Measurements from ENCODE around the gene MAIP1. TPM values are rescaled to one million over a fixed set of nuclear protein-coding genes. Genes with fewer than 3 reads are reported as not detected.

Gene MAIP1
- total and polyA plus RNA-seq, 9 of the 15 experiments (the other 6 are each of a cell fraction or from before 2014, with no cell fraction given) = 3.6 to 30.0 (median 24.5) TPM

DNA sequence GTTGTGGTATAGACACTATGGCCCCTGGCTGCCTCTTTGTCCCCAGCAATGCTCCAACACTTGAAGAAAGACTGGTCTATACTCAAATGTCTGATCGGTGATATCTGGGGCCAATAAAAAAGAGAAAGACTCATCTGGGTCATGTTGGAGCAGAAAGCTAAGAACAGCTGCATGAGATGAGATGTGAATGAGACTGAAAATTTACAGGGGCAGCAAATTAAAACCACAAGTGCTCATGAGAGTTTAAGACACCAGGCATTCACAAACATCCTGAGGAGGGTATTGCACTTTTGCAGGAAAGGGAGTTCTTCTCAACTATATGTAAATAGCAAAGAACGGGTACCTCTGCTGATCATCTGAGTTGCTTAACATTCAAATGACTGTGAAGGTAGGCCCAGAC lies 36.3 kb downstream of the MAIP1 start (continued):
- TF ChIP-seq, protein P1, sequence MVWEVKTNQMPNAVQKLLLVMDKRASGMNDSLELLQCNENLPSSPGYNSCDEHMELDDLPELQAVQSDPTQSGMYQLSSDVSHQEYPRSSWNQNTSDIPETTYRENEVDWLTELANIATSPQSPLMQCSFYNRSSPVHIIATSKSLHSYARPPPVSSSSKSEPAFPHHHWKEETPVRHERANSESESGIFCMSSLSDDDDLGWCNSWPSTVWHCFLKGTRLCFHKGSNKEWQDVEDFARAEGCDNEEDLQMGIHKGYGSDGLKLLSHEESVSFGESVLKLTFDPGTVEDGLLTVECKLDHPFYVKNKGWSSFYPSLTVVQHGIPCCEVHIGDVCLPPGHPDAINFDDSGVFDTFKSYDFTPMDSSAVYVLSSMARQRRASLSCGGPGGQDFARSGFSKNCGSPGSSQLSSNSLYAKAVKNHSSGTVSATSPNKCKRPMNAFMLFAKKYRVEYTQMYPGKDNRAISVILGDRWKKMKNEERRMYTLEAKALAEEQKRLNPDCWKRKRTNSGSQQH (CRISPR knock-in tag; IDR thresholded peaks at IDR 0.05) = no peak
- TF ChIP-seq IRF2 (CRISPR knock-in tag; IDR thresholded peaks at IDR 0.05) = no peak
- TF ChIP-seq ZNF324 (CRISPR knock-in tag; IDR thresholded peaks at IDR 0.05) = no peak

DNA sequence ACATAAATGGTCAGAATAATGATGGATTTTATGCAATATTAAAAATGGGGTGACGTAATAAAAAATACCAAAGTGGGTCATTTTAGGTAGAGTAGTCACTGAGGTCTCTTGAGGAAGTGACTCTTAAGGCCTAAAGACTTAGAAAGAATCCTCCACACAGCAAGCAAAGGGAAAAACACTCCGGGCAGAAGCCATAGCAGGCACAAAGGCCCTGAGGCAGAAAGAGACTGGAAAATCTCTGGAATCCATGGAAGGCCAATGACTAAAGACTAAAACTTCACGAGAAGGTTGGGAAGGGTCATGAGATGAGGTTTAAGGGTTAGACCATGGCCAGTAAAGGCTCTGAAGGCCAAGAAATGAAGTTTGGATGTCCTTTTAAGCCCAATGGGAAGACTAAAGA lies 36.9 kb downstream of the MAIP1 start:
- ChIA-PET CTCF (ENCODE audit: low intra/inter-chr PET ratio) (no interaction called here), POLR2A (no interaction called here)
- no peak for FAIRE-seq
- Histone ChIP-seq H3K4me3 (no peak overlapping the region), H3K4me2 (ENCODE audit: insufficient read depth, low read length) (no peak overlapping the region), H4K20me1 (replicated peaks; ENCODE audit: control insufficient read depth, insufficient read depth, low read length) (no peaks in the 10 kb centered on the region; the same call in 1 of the 2 replicates), H2AFZ (ENCODE audit: low read depth, low read length) (no peak overlapping the region), H3K36me3 (ENCODE audit: control insufficient read depth, insufficient read depth, low read length) (no peaks in the 10 kb centered on the region), H3K9me1 (ENCODE audit: control insufficient read depth, insufficient read depth, low read length) (no peaks in the 10 kb centered on the region), H3K4me1 (replicated peaks in 1 of 2; ENCODE audit: control insufficient read depth in 2 of 2, insufficient read depth in 2 of 2, low read length in 2 of 2) (peaks cover 0 to 8% of the 10 kb centered on the region in 2 experiments; a peak in 2 of 5 replicates), H3K79me2 (ENCODE audit: control insufficient read depth, insufficient read depth, low read length) (no peaks in the 10 kb centered on the region), H3K9me3 (replicated peaks; ENCODE audit: control insufficient read depth, insufficient read depth, low read depth, low read length) (no peaks in the 10 kb centered on the region), H3K27ac (ENCODE audit: extremely low read depth, low read depth, low read length) (no peak overlapping the region), H3K9ac (ENCODE audit: insufficient read depth in 1 of 2, low read depth in 2 of 2, low read length in 2 of 2) (no peak overlapping the region), H3K27me3 (ENCODE audit: control insufficient read depth in 2 of 2, insufficient read depth in 2 of 2, low read length in 2 of 2) (no peaks in the 10 kb centered on the region)
- in situ Hi-C loops (cut with MboI) = no loop called here
- intact Hi-C loops (cut with micrococcal nuclease) = no loop called here
- BruUV-seq (replicated peaks) = no TSS peak
- ATAC-seq = no peak
- no peak for DNase-seq (ENCODE audit: extremely low read depth in 1 of 4, low spot score in 3 of 4)
- WGBS (ENCODE audit: insufficient coverage, low coverage, missing lambda C conversion rate) = 46% methylated on average over 3 of the region's 3 CpGs
- TF ChIP-seq, protein P2, sequence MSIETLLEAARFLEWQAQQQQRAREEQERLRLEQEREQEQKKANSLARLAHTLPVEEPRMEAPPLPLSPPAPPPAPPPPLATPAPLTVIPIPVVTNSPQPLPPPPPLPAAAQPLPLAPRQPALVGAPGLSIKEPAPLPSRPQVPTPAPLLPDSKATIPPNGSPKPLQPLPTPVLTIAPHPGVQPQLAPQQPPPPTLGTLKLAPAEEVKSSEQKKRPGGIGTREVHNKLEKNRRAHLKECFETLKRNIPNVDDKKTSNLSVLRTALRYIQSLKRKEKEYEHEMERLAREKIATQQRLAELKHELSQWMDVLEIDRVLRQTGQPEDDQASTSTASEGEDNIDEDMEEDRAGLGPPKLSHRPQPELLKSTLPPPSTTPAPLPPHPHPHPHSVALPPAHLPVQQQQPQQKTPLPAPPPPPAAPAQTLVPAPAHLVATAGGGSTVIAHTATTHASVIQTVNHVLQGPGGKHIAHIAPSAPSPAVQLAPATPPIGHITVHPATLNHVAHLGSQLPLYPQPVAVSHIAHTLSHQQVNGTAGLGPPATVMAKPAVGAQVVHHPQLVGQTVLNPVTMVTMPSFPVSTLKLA (conservative IDR thresholded peaks at IDR 0.05) = no peak
- TF ChIP-seq MEIS2 (IDR thresholded peaks at IDR 0.05; ENCODE audit: partially characterized antibody) (no peak), DIDO1 (tag; IDR thresholded peaks at IDR 0.05; ENCODE audit: low read depth) (no peak), HOMEZ (CRISPR knock-in tag; IDR thresholded peaks at IDR 0.05) (no peak), SOX6 (IDR thresholded peaks at IDR 0.05) (no peak), ETV5 (CRISPR knock-in tag; IDR thresholded peaks at IDR 0.05; ENCODE audit: low read depth) (no peak), BDP1 (IDR thresholded peaks at IDR 0.05; ENCODE audit: insufficient read depth, insufficient read length) (no peak), PTRF (tag; IDR thresholded peaks at IDR 0.05) (no peak), THRAP3 (IDR thresholded peaks at IDR 0.05; ENCODE audit: borderline replicate concordance) (no peak), THRB (CRISPR knock-in tag; conservative IDR thresholded peaks at IDR 0.05) (no peak), BRD4 (IDR thresholded peaks at IDR 0.05) (no peak)
- TF ChIP-seq, protein P3, sequence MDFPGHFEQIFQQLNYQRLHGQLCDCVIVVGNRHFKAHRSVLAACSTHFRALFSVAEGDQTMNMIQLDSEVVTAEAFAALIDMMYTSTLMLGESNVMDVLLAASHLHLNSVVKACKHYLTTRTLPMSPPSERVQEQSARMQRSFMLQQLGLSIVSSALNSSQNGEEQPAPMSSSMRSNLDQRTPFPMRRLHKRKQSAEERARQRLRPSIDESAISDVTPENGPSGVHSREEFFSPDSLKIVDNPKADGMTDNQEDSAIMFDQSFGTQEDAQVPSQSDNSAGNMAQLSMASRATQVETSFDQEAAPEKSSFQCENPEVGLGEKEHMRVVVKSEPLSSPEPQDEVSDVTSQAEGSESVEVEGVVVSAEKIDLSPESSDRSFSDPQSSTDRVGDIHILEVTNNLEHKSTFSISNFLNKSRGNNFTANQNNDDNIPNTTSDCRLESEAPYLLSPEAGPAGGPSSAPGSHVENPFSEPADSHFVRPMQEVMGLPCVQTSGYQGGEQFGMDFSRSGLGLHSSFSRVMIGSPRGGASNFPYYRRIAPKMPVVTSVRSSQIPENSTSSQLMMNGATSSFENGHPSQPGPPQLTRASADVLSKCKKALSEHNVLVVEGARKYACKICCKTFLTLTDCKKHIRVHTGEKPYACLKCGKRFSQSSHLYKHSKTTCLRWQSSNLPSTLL (IDR thresholded peaks at IDR 0.05) = no peak

Data from K562 (cell line).